Measurements from ENCODE around the gene TTC4. TPM values are rescaled to one million over a fixed set of nuclear protein-coding genes. Genes with fewer than 3 reads are reported as not detected.

Gene TTC4
- total and polyA plus RNA-seq, 7 donors: 25.0 to 58.9 (median 39.3) TPM

DNA sequence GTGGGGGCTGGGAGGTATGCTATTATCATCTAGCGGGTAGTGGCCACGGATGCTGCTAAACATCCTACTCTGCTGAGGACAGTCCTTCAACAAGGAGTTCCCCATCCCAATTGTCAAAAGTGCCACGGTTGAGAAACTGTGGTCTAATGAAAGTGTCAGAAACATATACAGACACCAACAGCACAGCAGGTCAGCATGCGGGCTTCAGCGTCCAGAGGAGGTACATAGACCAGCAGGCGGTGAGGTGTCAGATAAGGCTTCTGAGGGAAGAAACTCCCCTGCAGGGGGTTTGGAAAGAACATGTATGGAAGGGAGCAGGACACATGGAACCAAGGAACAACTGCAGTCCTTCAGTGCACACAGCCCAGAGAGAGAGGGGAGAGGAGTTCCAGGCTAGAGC lies 4.8 kb upstream of the TTC4 start:
- TF ChIP-seq, protein P1, sequence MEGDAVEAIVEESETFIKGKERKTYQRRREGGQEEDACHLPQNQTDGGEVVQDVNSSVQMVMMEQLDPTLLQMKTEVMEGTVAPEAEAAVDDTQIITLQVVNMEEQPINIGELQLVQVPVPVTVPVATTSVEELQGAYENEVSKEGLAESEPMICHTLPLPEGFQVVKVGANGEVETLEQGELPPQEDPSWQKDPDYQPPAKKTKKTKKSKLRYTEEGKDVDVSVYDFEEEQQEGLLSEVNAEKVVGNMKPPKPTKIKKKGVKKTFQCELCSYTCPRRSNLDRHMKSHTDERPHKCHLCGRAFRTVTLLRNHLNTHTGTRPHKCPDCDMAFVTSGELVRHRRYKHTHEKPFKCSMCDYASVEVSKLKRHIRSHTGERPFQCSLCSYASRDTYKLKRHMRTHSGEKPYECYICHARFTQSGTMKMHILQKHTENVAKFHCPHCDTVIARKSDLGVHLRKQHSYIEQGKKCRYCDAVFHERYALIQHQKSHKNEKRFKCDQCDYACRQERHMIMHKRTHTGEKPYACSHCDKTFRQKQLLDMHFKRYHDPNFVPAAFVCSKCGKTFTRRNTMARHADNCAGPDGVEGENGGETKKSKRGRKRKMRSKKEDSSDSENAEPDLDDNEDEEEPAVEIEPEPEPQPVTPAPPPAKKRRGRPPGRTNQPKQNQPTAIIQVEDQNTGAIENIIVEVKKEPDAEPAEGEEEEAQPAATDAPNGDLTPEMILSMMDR (IDR thresholded peaks at IDR 0.05): no peak
- ATAC-seq (no peak), DNase-seq (no peak)
- H3K4me3 ChIP-seq: no peak overlapping the region
- H3K27ac ChIP-seq: no peak overlapping the region
- peaks cover 2 to 28% of the 10 kb centered on the region in 2 donors for H3K36me3 ChIP-seq (ENCODE audit: insufficient read depth in 1 of 2, low read depth in 1 of 2)
- no peaks in the 10 kb centered on the region for H3K4me1 ChIP-seq
- intact Hi-C loops (cut with DNase I): loop anchor here (10.0 kb wide), 1 partner anchor 656 kb away; the partner anchor contains the start of genes TCEANC2 (in 2 of the 2) and TMEM59 (in 2 of the 2)
- no peaks in the 10 kb centered on the region for H3K9me3 ChIP-seq
- no peaks in the 10 kb centered on the region for H3K27me3 ChIP-seq (ENCODE audit: insufficient read depth in 3 of 3, low read length in 2 of 3)
- 82 to 89% (median 83%) methylated on average over 6 of the region's 6 CpGs for WGBS, 3 donors

DNA sequence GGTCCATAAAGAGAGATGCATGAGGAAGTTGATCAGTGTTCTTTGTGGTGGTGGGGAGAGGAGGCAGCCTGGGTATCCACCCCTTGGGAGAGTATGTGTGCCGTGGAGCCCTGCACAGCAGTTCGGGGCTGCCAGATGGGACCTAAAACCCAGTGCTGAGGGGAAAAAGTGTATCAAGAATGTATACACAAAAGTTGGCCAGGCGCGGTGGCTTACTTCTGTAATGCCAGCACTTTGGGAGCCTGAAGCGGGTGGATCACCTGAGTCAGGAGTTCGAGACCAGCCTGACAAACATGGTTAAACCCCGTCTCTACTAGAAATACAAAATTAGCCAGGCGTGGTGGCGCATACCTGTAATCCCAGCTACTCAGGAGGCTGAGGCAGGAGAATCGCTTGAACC lies 4.1 kb upstream of the TTC4 start:
- intact Hi-C loops (cut with DNase I): loop anchor here (10.0 kb wide), 1 partner anchor 657 kb away; the partner anchor contains the start of genes TCEANC2 (in 2 of the 2) and TMEM59 (in 2 of the 2)
- Histone ChIP-seq H3K27ac (no peak overlapping the region), H3K4me1 (peaks cover 3% of the 10 kb centered on the region), H3K4me3 (no peak overlapping the region), H3K36me3 (ENCODE audit: insufficient read depth in 1 of 2, low read depth in 1 of 2) (peaks cover 0 to 21% of the 10 kb centered on the region in 2 donors), H3K27me3 (ENCODE audit: insufficient read depth in 3 of 3, low read length in 2 of 3) (no peaks in the 10 kb centered on the region), H3K9me3 (no peaks in the 10 kb centered on the region)
- WGBS, 3 donors: 88 to 91% (median 90%) methylated on average over 10 of the region's 10 CpGs
- ATAC-seq (no peak), DNase-seq (no peak)
- TF ChIP-seq, protein P1 (IDR thresholded peaks at IDR 0.05): no peak

DNA sequence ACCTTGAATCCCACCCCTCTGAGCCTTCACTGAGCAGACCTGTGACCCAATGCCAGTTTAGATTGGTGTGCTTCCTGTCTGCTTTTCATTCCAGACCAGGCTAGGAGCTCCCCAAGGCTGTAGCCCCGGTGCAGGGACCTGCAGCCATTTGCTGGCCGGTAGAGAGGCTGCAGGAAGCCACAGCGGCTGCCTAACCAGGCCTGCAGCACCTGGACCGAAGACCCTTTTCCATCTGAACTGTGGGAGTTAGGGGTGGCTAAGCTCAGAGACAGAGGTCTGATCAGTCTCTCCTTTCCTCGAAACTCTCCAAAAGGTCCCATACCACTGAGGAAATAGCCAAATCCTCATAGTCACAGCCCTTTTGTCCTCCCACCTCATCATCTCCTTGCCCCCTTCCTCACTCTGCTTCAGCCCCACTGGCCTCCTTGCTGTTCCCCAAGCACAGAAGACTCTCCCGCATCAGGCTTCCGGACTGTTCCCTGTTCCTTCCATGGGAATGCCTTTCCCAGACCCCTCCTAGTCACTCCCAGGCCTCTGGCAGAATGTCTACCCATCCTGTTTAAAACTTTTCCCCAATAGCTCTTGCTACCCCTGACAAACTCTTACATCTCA lies 674 bp upstream of the TTC4 start:
- Histone ChIP-seq H3K4me1 (peaks cover 8% of the 10 kb centered on the region), H3K9me3 (no peaks in the 10 kb centered on the region), H3K4me3 (peak overlapping the region; percentile 94), H3K27me3 (ENCODE audit: insufficient read depth in 3 of 3, low read length in 2 of 3) (no peaks in the 10 kb centered on the region), H3K27ac (peak overlapping the region; percentile 90), H3K36me3 (ENCODE audit: insufficient read depth in 1 of 2, low read depth in 1 of 2) (peaks cover 11 to 34% of the 10 kb centered on the region in 2 donors)
- intact Hi-C loops (cut with DNase I): loop anchor here (5.0 to 10.0 kb wide), 2 partner anchors 47 to 660 kb away; partner anchors contain the start of genes PARS2 (in 2 of the 2), TCEANC2 (in 2 of the 2) and TMEM59 (in 2 of the 2)
- DNase-seq (no peak), ATAC-seq (peak in 3 of 4 donors; percentile 4 to 18 (median 18))
- WGBS, 3 donors: 90 to 92% (median 90%) methylated on average over 7 of the region's 7 CpGs
- TF ChIP-seq, protein P1 (IDR thresholded peaks at IDR 0.05): no peak

DNA sequence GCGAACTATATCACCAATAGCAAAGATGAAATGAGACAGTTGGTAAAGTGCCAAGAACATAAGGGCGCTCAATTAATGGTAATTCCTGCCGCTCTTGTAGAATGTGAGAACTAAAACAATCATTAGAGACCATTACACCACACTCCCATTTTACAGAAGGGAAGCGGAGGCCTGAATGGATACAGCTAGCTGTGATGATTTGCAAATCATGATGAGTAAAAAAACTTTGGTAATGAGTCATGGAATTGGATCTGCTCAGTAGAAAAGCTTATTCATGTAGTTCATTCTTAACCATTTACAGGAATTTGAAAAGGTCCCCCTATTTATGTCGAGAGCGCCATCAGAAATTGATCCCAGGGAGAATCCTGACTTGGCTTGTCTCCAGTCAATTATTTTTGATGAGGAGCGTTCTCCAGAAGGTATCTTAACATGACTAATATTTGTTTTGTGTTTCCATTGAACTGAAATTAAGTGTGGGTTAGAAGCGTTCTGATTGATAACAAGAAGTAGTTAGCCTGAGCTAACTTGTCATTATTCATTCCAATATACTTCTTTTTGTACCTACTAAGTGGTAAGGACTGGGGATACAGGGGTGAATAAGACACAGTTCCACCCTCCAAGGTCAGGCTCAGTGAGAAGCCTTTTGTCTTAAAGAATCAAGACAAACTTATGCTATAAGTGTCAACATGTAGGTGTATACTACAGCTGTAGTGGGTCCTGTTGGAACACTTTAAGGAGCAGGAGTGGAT lies 812 bp downstream of the TTC4 start:
- peak overlapping the region; percentile 94 for H3K4me3 ChIP-seq
- intact Hi-C loops (cut with DNase I): loop anchor here (5.0 to 10.0 kb wide), 2 partner anchors 46 to 662 kb away; partner anchors contain the start of genes PARS2 (in 2 of the 2), TCEANC2 (in 2 of the 2) and TMEM59 (in 2 of the 2)
- peak overlapping the region; percentile 90 for H3K27ac ChIP-seq
- peaks cover 8% of the 10 kb centered on the region for H3K4me1 ChIP-seq
- H3K36me3 ChIP-seq (ENCODE audit: insufficient read depth in 1 of 2, low read depth in 1 of 2): peaks cover 11 to 49% of the 10 kb centered on the region in 2 donors
- TF ChIP-seq, protein P1 (IDR thresholded peaks at IDR 0.05): no peak
- no peaks in the 10 kb centered on the region for H3K9me3 ChIP-seq
- no peaks in the 10 kb centered on the region for H3K27me3 ChIP-seq (ENCODE audit: insufficient read depth in 3 of 3, low read length in 2 of 3)
- peak; percentile 20 to 60 (median 46) for ATAC-seq
- 40 to 41% (median 41%) methylated on average over 8 of the region's 8 CpGs for WGBS, 3 donors
- DNase-seq: no peak
